ENCODE data around the gene CD82.
"Not testable (repeated sequence)": the region's sequence is repeated elsewhere in the genome, so short reads cannot be mapped to it uniquely, and the experiment has no call there.

Gene CD82

DNA sequence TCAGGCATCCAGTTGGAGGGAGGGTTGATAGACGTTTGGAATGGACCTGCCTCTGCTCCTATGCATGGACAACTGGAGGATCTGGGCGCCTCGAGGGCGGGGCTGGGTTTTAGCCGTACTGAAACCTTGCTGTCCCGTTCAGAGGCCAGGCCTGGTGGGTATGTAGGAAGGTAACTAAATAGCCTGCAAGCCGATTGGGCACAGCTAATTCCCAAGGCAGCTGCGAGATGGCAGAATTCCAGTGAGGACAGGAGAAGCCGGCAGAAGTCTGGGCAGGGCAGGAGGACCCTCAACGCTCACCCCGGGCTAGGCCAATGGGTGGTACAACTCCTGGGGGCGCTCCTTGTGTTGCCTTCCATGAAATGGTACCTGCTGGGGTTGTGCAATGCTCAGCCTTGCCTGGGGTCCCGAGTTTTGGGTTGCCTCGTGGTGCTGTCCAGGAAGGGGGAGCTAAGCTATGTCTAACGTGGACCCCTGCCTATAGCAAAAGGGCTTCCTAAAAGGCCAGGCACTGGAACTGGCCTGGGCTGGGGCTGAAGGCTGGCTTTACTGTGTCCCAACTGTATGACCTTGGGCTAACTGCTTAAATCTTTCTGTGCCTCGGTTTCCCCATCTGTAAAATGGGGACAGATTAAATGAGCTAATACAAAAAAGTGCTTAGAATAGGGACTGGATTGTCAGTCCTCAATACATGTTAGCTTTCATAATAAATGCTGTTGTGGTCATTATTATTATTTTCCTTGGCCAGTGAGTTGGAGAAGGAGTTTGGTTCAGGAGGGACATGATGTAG lies 30.1 kb upstream of the CD82 start:
- DNase-seq = no peak

DNA sequence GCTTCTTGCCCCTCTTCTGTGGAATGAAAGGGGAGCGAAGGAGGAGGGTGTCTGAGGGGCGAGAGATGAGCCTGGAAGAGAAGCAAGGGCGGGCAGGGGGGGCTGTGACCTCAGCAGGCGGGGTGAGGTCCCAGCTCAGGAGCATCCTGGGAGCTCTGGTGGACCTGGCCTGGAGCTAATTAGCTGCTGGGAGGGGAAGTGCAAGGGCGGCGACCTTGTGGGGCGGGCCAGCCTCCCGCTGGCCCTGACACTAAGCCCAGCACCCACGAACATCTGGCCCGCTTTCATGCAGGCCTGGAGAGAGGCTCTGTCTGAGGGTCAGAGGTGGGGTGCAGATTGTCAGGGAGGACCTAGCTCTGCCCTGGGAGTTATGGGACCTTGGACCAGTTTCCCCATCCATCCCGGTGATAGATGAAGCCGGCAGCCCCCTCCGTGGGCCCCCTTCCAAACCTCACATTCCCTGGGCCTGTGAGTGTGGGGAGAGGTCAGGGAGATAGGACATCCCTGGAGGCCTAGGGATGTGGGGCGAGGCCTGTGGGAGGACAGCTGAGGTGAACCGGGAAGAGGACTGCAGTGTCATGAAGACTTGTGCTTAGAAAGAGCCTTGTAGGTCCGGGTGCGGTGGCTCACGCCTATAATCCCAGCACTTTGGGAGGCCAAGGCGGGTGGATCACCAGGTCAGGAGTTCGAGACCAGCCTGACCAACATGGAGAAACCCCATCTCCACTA lies 28.5 kb upstream of the CD82 start:
- DNase-seq = no peak

DNA sequence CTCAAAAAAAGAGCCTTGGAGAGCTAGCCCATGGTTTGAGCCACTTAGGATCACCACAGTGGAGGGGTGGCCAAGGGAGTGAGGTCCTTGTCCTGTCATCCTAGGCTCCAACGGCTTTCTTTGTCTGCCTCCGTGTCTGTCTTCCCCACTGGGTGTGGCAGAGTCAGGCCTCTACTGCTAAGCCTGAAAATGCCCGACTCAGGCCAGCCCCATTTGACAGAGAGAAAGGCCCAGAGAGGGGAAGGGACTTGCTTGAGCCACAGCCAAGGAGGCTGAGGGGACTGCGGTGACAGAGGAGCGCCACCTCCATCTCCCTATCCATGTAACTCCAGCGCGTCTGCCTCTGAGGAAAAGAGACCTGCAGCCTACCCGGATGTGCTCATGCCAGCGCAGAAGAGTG lies 27.8 kb upstream of the CD82 start:
- no peak for DNase-seq

DNA sequence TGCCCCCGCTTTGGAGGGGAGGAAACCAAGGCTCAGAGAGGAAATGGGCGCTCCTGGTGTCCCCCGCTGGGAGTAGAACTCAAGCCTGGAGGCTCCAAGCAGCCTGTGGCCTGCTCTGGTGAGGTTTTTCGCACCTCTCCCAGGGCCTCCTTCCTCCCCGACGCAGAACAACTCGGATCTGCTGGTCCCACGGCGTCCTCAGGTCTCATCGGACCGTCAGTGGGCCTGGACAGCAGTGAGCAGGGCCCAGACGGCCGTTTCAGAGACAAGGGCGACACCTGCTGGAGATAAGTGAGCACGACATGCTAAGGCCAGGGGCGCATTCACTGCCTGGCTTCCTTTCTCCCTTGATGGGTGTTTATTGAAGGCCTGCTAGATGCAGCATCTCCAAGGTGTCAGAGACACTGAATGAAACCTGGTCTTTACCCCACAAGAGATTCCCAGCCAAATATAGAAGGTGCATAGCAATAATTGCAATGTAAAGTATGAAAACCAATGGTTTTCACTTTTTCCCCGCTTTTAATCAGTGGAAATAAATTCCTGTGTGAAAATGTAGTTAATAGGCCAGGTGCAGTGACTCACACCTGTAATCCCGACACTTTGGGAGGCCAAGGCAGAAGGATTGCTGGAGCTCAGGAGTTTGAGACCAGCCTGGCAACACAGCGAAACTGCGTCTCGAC lies 26.9 kb upstream of the CD82 start:
- DNase-seq = peak; percentile 69

DNA sequence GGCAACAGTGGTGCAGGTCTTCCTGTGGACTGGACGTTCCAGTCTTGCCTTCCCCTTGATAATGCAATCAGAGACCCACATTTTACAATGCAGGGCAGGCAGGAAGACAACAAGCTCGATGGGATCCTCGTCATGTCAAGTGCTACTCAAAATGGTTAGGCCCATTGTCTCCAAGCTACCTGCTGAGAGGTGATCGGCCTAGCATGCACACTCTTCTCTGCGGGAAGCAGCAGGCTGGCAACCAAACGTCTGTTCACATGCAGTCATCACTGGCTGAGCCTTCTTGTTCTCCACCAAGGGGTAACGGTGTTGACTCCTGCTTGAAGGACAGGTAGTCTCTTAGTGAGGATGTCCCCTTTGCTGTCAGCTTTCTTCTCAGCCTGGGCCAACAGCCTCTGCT lies 25.5 kb upstream of the CD82 start:
- no peak for DNase-seq

DNA sequence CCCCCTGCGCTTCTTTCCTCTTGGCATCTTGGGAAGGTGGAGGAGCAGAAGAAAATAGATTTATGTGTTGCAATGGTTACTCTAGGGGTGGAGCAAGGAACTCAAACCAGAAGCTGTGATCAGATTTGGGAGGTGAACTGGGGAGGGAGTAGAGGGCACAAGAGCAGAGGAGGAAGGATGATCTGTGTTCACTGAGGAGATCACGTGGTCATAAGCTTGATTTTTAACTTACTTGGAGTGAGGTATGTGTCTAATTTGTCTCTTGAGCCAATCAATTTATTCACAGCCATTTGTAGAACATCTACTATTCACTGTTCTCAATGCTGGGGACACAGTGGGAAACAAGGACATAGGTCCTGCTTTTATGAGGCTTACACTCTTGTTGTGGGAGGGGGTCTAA lies 24.8 kb upstream of the CD82 start:
- no peak for DNase-seq

DNA sequence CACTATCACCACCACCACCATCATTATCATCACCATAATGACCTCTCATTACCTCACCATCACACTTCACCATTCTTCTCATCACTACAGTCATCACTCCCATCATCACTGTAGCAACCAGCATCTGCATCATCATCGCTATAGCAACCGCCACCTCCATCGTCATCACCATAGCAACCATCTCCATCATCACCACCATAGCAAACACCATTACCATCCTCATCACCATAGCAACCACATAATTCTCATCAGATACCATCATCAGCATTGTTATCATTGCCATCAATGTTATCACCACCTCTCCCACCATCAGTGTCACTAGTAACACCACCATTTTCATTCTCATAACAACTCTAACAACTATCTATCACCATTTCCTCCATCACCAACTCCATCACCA lies 23.1 kb upstream of the CD82 start:
- no peak for DNase-seq

DNA sequence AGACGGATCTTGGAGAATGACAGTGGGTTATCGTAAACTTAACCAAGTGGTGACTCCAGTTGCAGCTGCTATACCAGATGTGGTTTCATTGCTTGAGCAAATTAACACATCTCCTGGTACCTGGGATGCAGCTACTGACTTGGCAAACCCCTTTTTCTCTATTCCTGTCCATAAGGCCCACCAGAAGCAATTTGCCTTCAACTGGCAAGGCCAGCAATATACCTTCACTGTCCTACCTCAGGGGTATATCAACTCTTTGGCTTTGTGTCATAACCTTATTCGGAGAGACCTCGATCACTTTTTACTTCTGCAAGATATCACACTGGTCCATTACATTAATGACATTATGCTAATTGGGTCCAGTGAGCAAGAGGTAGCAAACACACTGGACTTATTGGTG lies 18.5 kb upstream of the CD82 start:
- not testable (repeated sequence) for DNase-seq

DNA sequence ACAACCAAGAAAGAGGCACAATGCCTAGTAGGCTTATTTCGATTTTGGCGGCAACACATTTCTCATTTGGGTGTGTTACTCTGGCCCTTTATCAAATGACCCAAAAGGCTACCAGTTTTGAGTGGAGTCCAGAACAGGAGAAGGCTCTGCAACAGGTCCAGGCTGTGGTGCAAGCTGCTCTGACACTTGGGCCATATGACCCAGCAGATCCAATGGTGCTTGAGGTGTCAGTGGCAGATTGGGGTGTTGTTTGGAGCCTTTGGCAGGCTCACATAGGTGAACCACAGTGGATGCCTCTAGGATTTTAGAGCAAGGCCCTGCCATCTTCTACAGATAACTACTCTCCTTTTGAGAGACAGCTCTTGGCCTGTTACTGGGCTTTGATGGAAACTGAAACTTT lies 17.9 kb upstream of the CD82 start:
- not testable (repeated sequence) for DNase-seq

DNA sequence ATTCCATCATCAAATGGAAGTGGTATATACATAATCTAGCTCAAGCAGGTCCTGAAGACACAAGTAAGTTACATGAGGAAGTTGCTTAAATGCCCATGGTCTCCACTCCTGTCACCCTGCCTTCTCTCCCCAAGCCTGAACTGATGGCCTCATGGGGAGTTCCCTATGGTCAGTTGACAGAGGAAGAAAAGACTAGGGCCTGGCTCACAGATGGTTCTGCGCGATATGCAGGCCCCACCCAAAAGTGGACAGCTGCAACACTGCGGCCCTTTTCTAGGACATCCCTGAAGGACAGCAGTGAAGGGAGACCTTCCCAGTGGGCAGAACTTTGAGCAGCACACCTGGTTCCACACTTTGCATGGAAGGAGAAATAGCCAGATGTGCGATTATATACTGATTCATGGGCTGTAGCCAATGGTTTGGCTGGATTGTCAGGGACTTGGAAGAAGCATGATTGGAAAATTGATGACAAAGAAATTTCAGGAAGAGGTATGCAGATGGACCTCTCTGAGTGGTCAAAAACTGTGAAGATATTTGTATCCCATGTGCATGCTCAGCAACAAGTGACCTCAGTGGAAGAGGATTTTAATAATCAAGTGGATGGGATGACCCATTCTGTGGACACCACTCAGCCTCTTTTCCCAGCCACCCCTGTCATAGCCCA lies 17.3 kb upstream of the CD82 start:
- no peak for DNase-seq

DNA sequence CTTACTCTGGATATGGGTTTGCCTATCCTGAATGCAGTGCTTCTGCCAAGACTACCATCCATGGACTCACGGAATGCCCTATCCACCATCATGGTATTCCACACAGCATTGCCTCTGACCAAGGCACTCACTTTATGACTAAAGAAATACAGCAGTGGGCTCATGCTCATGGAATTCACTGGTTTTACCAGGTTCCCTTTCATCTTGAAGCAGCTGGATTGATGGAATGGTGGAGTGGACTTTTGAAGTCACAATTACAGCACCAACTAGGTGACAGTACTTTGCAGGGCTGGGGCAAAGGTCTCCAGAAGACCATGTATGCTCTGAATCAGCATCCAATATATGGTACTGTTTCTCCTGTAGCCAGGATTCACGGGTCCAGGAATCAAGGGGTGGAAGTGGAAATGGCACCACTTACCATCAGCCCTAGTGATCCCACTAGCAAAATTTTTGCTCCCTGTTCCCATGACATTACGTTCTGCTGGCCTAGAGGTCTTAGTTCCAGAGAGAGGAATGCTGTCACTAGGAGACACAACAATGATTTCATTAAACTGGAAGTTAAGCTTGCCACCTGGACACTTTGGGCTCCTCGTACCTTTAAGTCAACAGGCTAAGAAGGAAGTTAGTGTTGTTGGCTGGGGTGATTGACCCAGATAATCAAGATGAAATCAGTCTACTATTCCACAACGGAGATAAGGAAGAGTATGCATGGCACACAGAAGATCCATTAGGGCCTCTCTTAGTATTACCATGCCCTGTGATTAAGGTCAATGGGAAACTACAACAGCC lies 16.3 kb upstream of the CD82 start:
- DNase-seq = not testable (repeated sequence)

DNA sequence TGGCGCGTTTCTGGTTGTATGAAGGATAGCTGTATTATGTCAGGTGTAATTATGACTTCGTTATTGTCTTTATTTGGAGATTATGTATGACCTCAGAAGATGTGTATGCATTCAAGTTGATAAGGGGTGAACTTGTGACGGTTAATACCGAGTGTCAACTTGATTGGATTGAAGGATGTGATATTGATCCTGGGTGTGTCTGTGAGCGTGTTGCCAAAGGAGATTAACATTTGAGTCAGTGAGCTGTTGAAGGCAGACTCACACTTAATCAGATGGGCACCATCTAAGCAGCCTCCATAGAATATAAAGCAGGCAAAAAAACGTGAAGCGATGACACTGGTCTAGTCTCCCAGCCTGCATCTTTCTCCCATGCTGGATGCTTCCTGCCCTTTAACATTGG lies 15.3 kb upstream of the CD82 start:
- DNase-seq = no peak

DNA sequence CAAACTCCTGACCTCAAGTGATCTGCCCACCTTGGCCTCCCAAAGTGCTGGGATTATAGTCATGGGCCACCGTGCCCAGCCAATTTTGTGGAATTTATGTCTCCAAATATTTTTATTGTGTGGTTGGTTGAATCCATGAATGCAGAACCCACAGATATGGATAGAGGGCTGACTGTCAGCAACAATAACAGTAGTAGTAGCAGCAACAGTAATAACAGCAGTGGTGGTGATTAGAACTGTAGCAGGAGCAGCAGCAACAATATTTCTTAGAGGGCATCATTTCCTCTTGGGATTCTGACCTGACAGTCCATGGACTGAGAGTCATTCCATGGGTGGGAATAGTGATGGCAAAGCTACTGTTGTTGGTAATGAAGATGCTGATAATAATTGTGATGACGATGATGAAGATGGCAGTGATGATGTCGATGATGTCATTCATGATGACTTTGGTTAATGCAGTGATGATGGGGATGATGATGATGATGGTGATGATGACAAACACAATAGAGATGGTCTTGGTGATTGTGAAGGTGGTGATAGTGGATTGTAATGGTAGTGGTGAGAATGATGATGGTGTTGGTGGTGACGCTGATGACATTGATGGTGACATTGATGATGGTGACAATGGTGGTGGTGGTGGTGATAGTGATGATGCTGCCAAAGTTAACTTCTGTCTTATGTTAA lies 13.9 kb upstream of the CD82 start:
- no peak for DNase-seq

DNA sequence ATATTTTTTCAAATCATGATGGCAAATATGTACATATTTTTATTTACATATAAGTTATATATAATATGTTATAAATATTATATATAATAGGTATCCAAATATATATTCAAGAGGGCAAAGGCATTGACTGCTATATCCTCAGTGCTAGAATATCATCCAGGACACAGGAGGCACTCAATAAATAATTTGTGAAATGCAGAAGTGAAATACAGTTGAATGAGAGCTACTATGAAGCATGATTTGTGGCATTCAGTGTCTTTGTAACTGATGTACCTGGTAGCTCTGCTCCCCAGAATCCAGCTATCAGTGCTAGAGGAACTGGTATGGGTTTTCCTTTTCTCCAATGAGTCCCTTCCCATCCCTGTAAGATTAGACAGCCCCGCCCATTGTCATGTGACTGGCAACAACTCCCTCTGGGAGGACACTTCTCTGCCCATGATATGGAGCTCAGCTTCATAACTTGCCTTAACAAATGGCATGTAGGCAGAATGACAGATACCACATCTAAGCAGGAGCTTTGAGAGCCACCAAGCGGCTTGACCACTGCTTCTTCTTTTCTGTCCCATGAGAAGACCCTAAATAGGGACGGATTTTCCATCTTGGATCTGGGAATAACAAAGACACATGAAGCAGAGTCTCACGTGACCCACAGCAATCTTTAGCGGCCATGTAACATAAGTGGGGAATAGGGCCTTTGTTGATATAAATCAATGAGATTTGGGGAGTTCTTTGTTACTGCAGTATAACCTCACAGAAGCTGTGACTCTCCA lies 10.2 kb upstream of the CD82 start:
- DNase-seq = no peak

DNA sequence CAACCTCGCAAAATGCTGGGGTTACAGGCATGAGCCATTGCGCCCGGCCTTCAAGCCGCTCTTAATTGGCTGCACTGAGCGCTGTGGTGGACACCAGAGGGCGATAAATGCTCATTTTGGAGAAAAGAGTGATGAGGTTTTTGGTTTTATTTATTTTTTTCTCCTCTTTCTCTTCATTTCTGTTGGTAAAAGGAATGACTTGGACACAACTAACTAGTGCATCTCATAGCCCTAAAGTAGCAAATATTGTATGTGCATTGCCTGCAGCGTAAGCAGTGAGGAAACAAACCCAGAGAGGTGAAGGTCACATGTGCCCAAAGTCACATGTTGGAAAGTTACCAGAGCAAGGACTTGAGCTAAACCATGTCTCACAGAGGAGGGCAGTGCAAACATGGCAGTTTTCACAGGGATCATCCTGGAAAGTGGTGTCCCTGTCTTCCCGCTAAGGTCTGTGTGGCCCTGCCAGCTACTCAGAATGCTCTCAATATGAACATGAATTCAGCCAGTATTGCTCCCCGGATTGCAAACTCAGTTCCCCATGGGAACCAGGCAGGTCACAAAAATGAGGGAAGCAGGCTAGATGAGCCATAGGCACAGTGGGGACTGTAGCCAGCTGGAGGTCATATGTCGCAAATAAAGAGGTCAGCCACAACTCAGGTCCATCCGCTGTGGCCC lies 8.6 kb upstream of the CD82 start:
- DNase-seq = peak; percentile 73

DNA sequence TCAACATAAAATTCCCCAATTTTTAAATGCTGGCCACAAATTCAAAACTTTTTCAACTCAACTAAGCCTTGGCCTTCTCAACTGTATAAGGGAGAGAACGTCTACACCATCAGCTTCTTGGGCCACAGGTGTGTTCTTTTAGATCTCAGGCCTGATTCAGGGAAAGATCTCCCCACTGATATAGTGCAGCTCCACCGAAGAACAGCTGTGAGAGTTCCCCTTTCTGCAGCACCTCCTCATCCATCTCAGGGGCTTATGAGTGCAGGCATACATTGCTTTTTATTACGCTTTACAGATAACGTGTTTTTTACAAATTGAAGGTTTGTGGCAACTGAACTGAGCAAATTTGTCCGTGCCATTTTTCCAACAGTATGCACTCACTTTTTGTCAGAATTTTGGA lies 8.0 kb upstream of the CD82 start:
- DNase-seq = no peak

DNA sequence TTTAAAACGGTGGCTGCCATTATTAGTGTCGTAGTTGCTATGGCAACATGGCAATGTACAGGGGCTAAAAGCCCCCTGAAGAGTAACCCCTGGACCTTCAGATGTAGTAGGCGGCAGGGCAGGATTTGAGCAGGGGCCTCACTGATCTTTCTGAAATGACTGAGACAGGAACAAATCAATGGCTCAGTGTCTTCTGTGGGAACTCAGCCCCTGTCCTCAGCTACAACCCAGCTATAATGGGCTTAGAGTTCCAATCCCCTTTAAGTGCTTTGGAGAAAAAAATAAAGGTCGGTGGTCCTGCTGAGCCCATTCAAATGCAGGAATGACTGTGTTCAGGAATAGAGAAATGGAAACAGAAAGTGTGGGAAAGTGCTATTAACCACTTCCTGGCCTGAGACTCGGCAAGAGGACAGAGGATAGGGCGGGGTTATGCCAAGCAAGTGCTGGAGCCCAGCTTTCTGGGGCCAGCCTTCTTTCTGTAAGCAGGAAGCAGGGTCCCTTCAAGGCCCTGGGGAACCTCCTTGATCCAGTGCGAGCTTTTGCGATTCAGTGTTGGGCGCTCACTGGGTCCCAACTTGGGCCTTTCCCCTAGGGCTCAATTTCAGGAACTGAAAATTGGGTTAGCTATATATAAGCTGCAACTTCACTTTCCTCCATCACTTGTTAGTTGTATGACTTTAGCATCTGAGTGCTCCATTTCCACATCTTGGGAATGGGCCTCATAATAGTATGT lies 6.1 kb upstream of the CD82 start:
- DNase-seq = no peak

DNA sequence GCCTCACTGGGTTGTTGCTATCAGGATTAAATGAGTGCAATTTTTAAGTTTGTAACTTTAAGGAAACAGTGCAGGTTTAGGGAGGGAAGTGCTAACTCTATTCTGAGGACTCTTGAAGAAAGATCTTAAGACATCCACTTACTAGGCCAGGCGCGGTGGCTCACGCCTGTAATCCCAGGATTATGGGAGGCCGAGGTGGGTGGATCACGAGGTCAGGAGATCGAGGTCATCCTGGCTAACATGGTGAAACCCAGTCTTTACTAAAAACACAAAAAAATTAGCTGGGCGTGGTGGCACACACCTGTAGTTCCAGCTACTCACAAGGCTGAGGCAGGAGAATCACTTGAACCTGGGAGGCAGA lies 5.5 kb upstream of the CD82 start:
- DNase-seq = not testable (repeated sequence)

DNA sequence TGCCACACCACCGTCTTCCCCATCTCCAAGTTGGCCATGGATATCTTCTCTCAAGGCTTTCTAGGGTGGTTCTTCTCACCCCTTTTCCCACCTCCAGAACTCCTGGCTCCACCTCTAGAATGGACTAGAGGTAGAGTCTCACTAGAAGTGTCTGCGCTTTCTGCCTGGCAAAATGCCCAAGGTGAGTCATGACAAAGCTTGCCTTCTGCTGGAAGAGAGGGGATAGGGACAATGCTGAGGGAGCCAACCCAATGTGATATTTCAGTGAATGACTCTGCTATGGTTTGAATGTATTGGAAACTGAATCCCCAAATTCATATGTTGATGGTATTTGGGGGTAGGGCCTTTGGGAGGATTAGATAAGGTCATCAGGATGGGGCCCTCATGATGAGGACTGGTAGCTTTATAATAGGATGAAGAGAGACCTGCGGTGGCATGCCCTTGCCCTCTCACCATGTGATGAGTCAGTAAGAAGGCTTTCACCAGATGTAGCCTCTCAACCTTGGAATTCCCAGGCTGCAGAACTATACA lies 4.1 kb upstream of the CD82 start:
- DNase-seq = no peak

All from activated naive CD4-positive, alpha-beta T cell treated with anti-CD3 and anti-CD28 coated beads, Interleukin-2, amount 50 U/mL, for 16 hours (primary cell).